GM13976 (cell line): ENCODE results near the gene SHANK2.

ENCODE experiments used
- DNase-seq: peaks from one replicate; pipeline ENCODE4 v3.0.0; 2012; ENCODE audit warnings: low spot score
- CTCF ChIP-seq: IDR thresholded peaks from 2 replicates; pipeline ENCODE4 v1.5.1; 2012; ENCODE audit warnings: borderline replicate concordance, mild to moderate bottlenecking; ENCODE audit not compliant: insufficient read depth; ENCODE audit errors: extremely low read depth, missing control alignments, control extremely low read depth
- in situ Hi-C: fragments of 300-500 bp; cut with MboI; formaldehyde crosslinking; loops from one replicate; pipeline ENCODE4 v1.12.0; 2022; ENCODE audit warnings: low sequenced_read_pairs, mixed read lengths, inconsistent platforms; ENCODE audit not compliant: unreplicated experiment

The SHANK2 gene

GRCh38 chr11:71255800-71256479 is 3.6 kb upstream of the SHANK2 start:
- DNase-seq = no peak
- in situ Hi-C loops = no loop called here
- TF ChIP-seq CTCF = no peak

GRCh38 chr11:71255323-71255722 is 2.9 kb upstream of the SHANK2 start:
- in situ Hi-C loops = no loop called here
- no peak for TF ChIP-seq CTCF
- no peak for DNase-seq

GRCh38 chr11:71253794-71254193 is 1.4 kb upstream of the SHANK2 start:
- in situ Hi-C loops = no loop called here
- DNase-seq = no peak
- no peak for TF ChIP-seq CTCF

- TF ChIP-seq CTCF = no peak
- DNase-seq = no peak
- in situ Hi-C loops = no loop called here
Measured at GRCh38 chr11:71252770-71253730, 673 bp upstream of the SHANK2 start.

- in situ Hi-C loops = no loop called here
- TF ChIP-seq CTCF = no peak
- DNase-seq = peak; percentile 64
Measured at GRCh38 chr11:71251761-71252268, 562 bp downstream of the SHANK2 start.

GRCh38 chr11:71251151-71251721 is 1.1 kb downstream of the SHANK2 start:
- in situ Hi-C loops = no loop called here
- no peak for DNase-seq
- no peak for TF ChIP-seq CTCF
